Measurements from ENCODE around the gene PLA2G4A.

PLA2G4A gene

DNA sequence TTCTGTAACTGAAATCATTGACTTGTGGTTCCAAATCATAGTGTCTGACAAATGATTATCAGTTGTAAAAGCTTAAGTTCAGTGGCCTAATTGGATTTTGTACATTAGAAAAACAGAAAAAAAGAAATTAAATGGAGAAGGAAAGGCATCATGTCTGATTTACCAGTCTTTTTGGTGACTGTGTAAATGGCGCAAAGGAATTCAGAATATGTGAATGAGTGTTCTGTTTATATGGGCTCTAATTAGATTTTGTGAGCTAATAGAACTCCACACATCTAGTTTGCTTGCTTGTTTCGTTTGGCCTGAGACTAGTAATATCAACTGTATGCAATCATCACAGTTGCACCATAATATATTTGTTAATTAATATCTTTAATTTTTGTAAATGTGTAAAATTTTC lies 151.7 kb downstream of the PLA2G4A start:
- DNase-seq: no peak

DNA sequence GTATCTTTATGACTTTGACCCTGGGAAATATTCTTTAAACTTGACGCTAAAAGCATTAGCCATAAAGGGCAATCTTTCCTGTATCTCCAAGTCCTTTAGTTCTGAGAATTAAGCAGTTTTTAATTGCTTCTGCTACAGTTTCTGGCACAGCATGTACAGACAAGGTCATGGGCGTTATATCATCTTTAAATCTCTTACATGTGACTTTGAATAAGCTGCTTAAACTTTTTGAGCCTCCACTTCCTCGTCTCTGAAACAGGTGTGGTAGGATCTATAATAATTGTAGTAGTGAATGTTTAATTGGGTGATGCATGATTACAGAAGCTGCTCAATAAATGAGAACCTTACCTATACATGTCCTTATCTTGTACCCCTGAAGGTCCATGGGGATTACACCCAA lies 153.4 kb downstream of the PLA2G4A start:
- DNase-seq: no peak

DNA sequence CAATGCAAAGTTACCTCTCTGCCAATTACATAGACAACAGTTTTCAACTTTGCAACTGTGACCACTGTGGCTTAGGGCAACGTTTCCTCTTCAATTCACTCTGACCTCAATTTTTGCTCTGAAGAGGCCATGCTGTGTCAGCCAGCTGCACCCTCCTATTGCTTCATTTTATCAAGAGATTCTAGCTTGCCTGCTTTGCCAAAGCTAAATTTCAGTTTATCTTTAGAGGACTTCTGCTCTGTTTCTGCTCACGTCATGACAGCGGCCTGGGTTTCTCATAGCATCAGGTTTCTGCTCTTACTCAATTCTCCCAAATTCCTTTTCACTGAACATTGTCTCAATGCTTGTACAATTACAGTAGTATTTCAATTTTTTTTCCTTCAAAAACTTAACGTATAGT lies 154.6 kb downstream of the PLA2G4A start:
- DNase-seq: no peak

- no peak for DNase-seq
These were observed 156.2 kb downstream of the PLA2G4A start for GRCh38 chr1:186984959-186985358.

- peak; percentile 8 to 57 for DNase-seq
These were observed 157.2 kb downstream of the PLA2G4A start for GRCh38 chr1:186985889-186986491.

- no peak for DNase-seq
These were observed 158.3 kb downstream of the PLA2G4A start for GRCh38 chr1:186987065-186987464.

DNA sequence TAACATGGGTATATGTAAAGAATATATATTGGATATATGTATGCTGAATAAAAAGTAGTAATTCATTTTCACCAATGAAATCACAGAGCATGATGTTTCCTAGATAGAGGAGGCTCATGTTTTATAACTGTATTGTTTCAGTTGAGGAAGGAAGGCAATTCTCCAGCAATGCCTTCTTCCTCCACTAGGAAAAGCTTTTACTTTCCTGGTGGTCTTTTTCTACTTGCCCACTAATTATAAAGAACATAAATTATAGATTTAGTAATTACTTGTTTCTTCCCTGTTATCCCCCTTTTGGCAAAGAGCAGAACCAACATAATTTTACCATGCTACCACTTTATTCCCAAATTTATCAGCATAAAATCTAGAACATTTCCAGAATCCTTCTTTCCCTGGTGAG lies 159.0 kb downstream of the PLA2G4A start:
- no peak for DNase-seq

- no peak for DNase-seq
These were observed 165.2 kb downstream of the PLA2G4A start for GRCh38 chr1:186993996-186994395.

GRCh38 chr1:186994897-186995296 lies 166.1 kb downstream of the PLA2G4A start:
- DNase-seq: no peak

DNA sequence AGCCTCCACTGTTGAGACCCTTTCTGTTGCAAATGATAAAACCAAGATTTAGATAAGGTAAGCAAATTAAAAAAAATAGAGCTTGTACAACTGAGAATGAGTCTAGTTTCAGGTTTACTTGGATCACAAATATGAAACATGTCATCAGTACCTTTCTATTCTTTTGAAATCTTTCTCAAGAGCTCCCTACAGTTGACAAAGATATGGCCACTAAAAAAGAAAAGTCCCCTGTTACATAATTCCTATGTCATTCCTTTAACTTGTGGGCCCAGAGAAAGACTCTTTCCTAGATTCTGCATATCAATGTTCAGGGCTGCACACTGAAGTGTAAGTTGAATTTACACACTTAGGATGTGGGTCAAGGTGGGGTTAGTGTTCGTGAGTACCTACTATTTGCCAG lies 168.1 kb downstream of the PLA2G4A start:
- DNase-seq: no peak

- DNase-seq: no peak
These were observed 169.1 kb downstream of the PLA2G4A start for GRCh38 chr1:186997877-186998276.

DNA sequence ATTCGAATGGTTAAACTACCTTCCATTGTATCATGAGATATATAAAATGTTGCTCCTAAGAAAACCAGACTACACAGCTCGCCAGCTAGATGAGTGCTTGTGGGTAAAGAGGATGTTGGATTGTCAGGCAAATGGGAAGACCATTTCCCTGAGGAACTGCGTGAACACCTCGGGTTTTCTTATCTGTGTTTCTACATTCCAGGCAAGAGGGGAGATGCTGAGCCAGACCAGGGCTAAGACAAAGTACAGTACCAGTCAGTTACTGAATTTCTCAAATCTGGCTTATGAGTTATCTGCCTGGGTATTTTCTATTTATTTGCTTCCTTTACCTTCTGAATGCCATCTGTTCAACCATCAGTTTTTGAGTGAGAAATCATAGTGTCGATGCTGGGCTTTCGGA lies 170.8 kb downstream of the PLA2G4A start:
- DNase-seq: no peak

GRCh38 chr1:187001198-187001889 lies 172.6 kb downstream of the PLA2G4A start:
- DNase-seq: no peak

DNA sequence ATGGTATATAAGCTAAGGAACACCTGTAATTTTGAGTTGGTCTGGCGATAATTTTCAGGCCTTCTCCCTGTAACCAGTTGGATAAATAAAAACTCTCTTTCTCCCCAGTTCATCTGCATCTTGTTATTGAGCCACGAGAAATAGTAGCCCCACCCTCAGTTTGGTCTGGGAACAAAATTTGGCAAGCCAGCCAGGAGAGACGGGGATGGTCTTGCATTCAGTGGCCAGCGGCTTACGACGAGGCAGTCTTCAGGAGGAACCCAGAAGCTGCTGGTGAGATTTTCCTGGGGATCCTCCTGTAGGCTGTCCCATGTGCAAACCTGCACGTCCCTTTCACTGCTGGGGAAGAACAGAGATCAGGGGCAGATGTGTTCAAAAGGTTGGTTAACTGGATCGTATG lies 174.6 kb downstream of the PLA2G4A start:
- DNase-seq: no peak

- DNase-seq: no peak
These were observed 178.1 kb downstream of the PLA2G4A start for GRCh38 chr1:187006896-187007295.

DNA sequence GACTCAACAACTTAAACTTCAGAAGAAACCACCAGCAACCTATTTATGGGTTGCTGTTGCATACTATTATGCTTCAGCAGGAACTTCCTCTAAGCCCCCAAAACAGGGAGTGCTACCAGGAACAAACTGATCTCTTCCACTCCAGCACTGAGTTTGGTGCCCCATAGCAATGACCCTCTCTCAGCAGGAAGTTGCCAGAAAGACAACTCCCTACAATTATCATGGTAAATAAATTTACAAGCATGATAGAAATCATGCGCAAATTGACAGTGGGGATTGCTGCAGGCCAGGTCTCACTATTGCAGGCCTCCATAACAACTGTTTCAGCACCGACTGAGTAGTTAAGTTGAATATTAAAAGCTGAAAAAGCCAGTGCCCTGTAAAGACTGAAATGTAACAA lies 180.6 kb downstream of the PLA2G4A start:
- no peak for DNase-seq

GRCh38 chr1:187010571-187011309 lies 182.0 kb downstream of the PLA2G4A start:
- no peak for DNase-seq

GRCh38 chr1:187013582-187014200 lies 184.9 kb downstream of the PLA2G4A start:
- no peak for DNase-seq

DNA sequence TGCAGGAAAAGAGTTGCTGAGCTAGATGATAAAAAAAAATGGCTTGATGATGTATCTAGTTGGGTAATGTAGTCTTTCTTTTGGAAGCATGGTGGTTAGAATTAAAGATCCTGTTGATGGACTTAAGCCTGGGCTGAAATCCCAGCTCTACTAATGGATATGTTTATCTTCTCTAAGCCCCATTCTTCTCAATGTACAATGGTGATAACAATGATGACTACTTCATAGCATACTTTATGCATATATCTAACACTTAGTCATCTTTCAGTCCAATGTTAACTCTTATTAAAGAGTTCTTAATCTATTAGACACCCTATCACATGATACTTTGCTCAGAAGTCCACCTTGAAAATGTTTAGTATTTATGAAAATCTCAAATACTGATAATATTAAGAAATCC lies 189.5 kb downstream of the PLA2G4A start:
- no peak for DNase-seq

DNA sequence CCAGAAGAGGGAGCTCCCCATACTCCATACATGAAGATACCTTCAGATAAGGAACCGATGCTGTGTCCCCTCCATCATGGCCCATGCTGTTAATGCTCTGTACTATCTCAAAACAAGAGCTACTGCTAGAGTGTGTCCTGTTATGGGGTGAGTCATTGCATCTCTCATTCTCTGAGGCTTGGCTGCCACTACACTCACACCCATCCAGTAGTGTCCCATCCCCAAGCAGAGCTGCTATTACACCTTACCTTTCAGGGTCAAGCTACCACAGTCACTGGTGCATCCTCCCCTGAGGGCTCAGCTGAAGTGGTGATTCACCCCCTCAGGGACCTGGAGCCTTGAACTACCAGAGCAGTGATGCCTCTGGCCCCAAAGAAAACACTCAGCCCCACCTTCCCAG lies 198.5 kb downstream of the PLA2G4A start:
- no peak for DNase-seq

- DNase-seq: no peak
These were observed 203.7 kb downstream of the PLA2G4A start for GRCh38 chr1:187032316-187032981.

DNA sequence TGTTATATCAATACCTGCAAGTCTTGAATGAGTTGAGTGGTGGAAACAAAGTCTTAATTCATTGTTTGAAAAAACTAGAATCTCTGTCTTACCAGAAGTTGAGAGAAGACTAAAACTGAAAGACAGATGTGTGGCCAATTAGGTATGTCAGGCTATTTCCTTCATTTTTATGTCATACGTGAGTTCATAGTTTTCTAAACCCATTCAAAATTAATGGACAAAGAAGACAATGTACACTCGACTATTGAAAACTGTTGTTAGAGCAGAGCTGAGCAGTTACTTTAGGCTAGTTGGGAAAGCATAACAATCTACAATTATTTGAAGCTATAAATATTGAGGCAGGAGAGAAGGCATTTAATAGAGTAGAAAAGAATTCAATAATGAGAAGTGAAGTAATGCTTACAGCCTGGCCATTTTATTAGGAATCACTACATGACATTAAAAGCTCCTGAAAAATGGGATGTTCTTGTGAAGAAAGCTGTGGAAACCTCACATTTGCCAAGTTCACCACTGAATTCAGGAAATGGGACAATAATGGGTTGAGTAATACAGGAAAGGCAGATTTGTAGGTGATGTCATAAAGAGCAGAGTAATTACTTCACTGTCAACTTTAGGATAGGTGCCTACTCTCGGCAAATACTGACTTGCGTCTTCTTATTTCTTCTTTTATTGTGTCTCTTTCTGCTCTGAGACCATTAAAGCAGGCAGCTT lies 204.4 kb downstream of the PLA2G4A start:
- no peak for DNase-seq
